Heart left ventricle (tissue), 16 donors: ENCODE results near the gene ADAMTS12. TPM values are rescaled to one million over a fixed set of nuclear protein-coding genes. Genes with fewer than 3 reads are reported as not detected.
A peak's percentile ranks its signal among the peaks of the same experiment; 100 is the strongest.

Experiments
- ATAC-seq, 4 donors: fragments of 200-7000 bp; cut with Tn5 transposase; one replicate each; pipeline ENCODE4 v1.9.1; 2020 to 2022; ENCODE audit warnings: moderate library complexity in 4 of 4, mild to moderate bottlenecking in 3 of 4, moderate number of reproducible peaks in 1 of 4
- DNase-seq, 5 donors: peaks; one replicate each; pipeline ENCODE4 v3.0.0-alpha.2; 2020
- H3K27ac ChIP-seq, 12 donors: fragments of 200-600 bp; sonication (generic) in 4 of 12; one replicate each; pipeline versions ENCODE4 v1.5.0 to v1.8.0; 2016 to 2022; ENCODE audit warnings: mild to moderate bottlenecking in 2 of 12
- H3K27me3 ChIP-seq, 9 donors: fragments of 200-600 bp; sonication (generic) in 2 of 9; one replicate each; pipeline versions ENCODE4 v1.5.1 to v1.8.0; 2016 to 2022; ENCODE audit warnings: mild to moderate bottlenecking in 3 of 9
- H3K36me3 ChIP-seq, 9 donors: fragments of 200-600 bp; sonication (generic) in 2 of 9; one replicate each; pipeline versions ENCODE4 v1.5.0 to v1.8.0; 2018 to 2022; ENCODE audit warnings: mild to moderate bottlenecking in 2 of 9
- H3K4me1 ChIP-seq, 12 donors: fragments of 200-600 bp; sonication (generic) in 4 of 12; one replicate each; pipeline versions ENCODE4 v1.5.0 to v1.8.0; 2016 to 2022; ENCODE audit warnings: mild to moderate bottlenecking in 3 of 12
- H3K4me3 ChIP-seq, 12 donors: fragments of 200-600 bp; sonication (generic) in 4 of 12; one replicate each; pipeline versions ENCODE4 v1.5.0 to v1.8.0; 2017 to 2022; ENCODE audit warnings: mild to moderate bottlenecking in 9 of 12, moderate library complexity in 4 of 12
- H3K9me3 ChIP-seq, 12 donors: fragments of 200-600 bp; sonication (generic) in 4 of 12; one replicate each; pipeline versions ENCODE4 v1.5.0 to v1.8.0; 2016 to 2022; ENCODE audit warnings: mild to moderate bottlenecking in 1 of 12
- CTCF ChIP-seq, 12 donors: fragments of 200-600 bp; sonication (generic) in 4 of 12; IDR thresholded peaks; one replicate each; pipeline versions ENCODE4 v1.5.0 to v1.8.0; 2018 to 2022; ENCODE audit warnings: antibody characterized with exemption in 12 of 12, mild to moderate bottlenecking in 5 of 12
- POLR2A ChIP-seq, 2 donors: fragments of 450-650 bp; IDR thresholded peaks; one replicate each; pipeline ENCODE4 v1.6.1; 2017; ENCODE audit warnings: antibody characterized with exemption in 2 of 2, mild to moderate bottlenecking in 2 of 2, moderate library complexity in 2 of 2
- WGBS, 4 donors: extraction: QIAGEN DNeasy Blood & Tissue Kit in 2 of 4; methylation state at CpG; one replicate each; pipeline versions ENCODE4 v1.1.5 to v1.1.7; 2013 to 2018; 5-methylcytosine and 5-hydroxymethylcytosine counted together
- intact Hi-C, 10 donors: fragments of 100-400 bp; cut with DNase I; formaldehyde crosslinking; loops; one replicate each; pipeline versions ENCODE4 v1.11.1 to v1.14.2; 2022
- polyA plus RNA-seq, 2 donors: library from polyadenylated mRNA; stranded (reverse); fragments of 200-250 nt; gene quantifications; one replicate each; pipeline ENCODE4 v1.2.3, GENCODE V29; 2013
- total RNA-seq, 9 donors: library from RNA; depleted of rRNA in 2 of 9; stranded (reverse); fragments of >200 nt in 2 of 9; fragmentation: NEBNext Ultra II Directional in 3 of 9; extraction: Animal tissue kit (Norgen Biotek cat#: 25700) in 3 of 9; gene quantifications; one replicate each; pipeline versions ENCODE4 v1.1.0 to v1.2.4, GENCODE V29; 2016 to 2023
- donor health status: ischemic (EF 13 %, LVEDD 7.1; RV severe dilation, severe dysfunction).
- donor health status: healthy with polysubstance abuse.
- donor health status: DM: no; HTN: yes; CAD: no.
- donor health status: DM: no; HTN: no; CAD: no.
- donor health status: ischemic (EF 25% LVEDD 6.9; RV normal size, moderate dysfunction).
- donor health status: ischemic (EF 25% LVEDD 5.7; RV mildly dilated, moderate dysfunction).
- donor health status: healthy.
- donor health status: DM: yes; HTN: yes; CAD: no.
- donor health status: ischemic (EF 35%, LVEDD 5.7; RV mildly dilated, moderate dysfunction).
- donor health status: nonischemic (EF 11% LVEDD 7.7; RV severe dilation, severe dysfunction).
- donor health status: DM: yes; HTN: yes; CAD: no.
- donor health status: PGD.
- donor health status: ischemic (EF 29% LVEDD 5.4; RV normal size, mild dysfunction).
- donor health status: nonischemic (EF 23%, LVEDD 6.1; RV moderate dilation, normal function).

ADAMTS12 gene
- total and polyA plus RNA-seq, 11 donors = 0.72 to 4.7 (median 1.7) TPM

- Histone ChIP-seq H3K4me1 (peaks cover 0 to 32% (median 0%) of the 10 kb centered on the region in 12 donors), H3K27ac (peak overlapping the region in 1 of 12 donors; percentile 25), H3K9me3 (no peaks in the 10 kb centered on the region), H3K36me3 (no peaks in the 10 kb centered on the region), H3K27me3 (no peaks in the 10 kb centered on the region), H3K4me3 (no peak overlapping the region)
- TF ChIP-seq POLR2A (IDR thresholded peaks at IDR 0.05) = no peak
- TF ChIP-seq CTCF (IDR thresholded peaks at IDR 0.05) = no peak
- ATAC-seq (peak in 2 of 4 donors; percentile 37 to 55), DNase-seq (no peak)
- WGBS, 4 donors = 69 to 93% (median 74%) methylated on average over 3 of the region's 3 CpGs
- intact Hi-C loops = no loop called here
These were observed 166.0 kb downstream of the ADAMTS12 start for GRCh38 chr5:33725806-33726205.

GRCh38 chr5:33721491-33722200 is 170.1 kb downstream of the ADAMTS12 start:
- no peak for TF ChIP-seq CTCF (IDR thresholded peaks at IDR 0.05)
- TF ChIP-seq POLR2A (IDR thresholded peaks at IDR 0.05) = no peak
- 46 to 57% (median 51%) methylated on average over 6 of the region's 6 CpGs for WGBS, 4 donors
- Histone ChIP-seq H3K36me3 (no peaks in the 10 kb centered on the region), H3K9me3 (no peaks in the 10 kb centered on the region), H3K4me3 (no peak overlapping the region), H3K27me3 (no peaks in the 10 kb centered on the region), H3K27ac (no peak overlapping the region), H3K4me1 (peaks cover 0 to 29% (median 0%) of the 10 kb centered on the region in 12 donors)
- ATAC-seq = no peak
- DNase-seq = no peak
- intact Hi-C loops = no loop called here

- Histone ChIP-seq H3K4me1 (peaks cover 0 to 14% (median 0%) of the 10 kb centered on the region in 12 donors), H3K27ac (no peak overlapping the region), H3K36me3 (no peaks in the 10 kb centered on the region), H3K27me3 (no peaks in the 10 kb centered on the region), H3K4me3 (no peak overlapping the region), H3K9me3 (peaks cover 0 to 9% (median 0%) of the 10 kb centered on the region in 12 donors)
- DNase-seq (no peak), ATAC-seq (no peak)
- 53 to 72% (median 57%) methylated on average over 1 of the region's 1 CpG for WGBS, 4 donors
- no peak for TF ChIP-seq CTCF (IDR thresholded peaks at IDR 0.05)
- TF ChIP-seq POLR2A (IDR thresholded peaks at IDR 0.05) = no peak
- intact Hi-C loops = no loop called here
These were observed 171.6 kb downstream of the ADAMTS12 start for GRCh38 chr5:33720176-33720575.

GRCh38 chr5:33719769-33720168 is 172.0 kb downstream of the ADAMTS12 start:
- WGBS, 4 donors = 79 to 89% (median 86%) methylated on average over 1 of the region's 1 CpG
- Histone ChIP-seq H3K9me3 (peaks cover 0 to 9% (median 0%) of the 10 kb centered on the region in 12 donors), H3K27me3 (peaks cover 0 to 2% (median 0%) of the 10 kb centered on the region in 9 donors), H3K4me1 (peaks cover 0 to 10% (median 0%) of the 10 kb centered on the region in 12 donors), H3K4me3 (no peak overlapping the region), H3K27ac (no peak overlapping the region), H3K36me3 (no peaks in the 10 kb centered on the region)
- no peak for DNase-seq
- TF ChIP-seq POLR2A (IDR thresholded peaks at IDR 0.05) (no peak), CTCF (IDR thresholded peaks at IDR 0.05) (no peak)
- no peak for ATAC-seq
- intact Hi-C loops = no loop called here
